ENCODE measurements around the gene TIGD3. TPM values are rescaled to one million over a fixed set of nuclear protein-coding genes. Genes with fewer than 3 reads are reported as not detected.
A peak's percentile ranks its signal among the peaks of the same experiment; 100 is the strongest.

The TIGD3 gene
- total RNA-seq (2014; rRNA removed; shearing (Covaris generic)) (3.0 and 3.5 TPM in 2 replicates), polyA plus RNA-seq (2016; fragmentation: Nextera tagmentation; extraction: Ambion mirVana) (1.2 and 1.5 TPM in 2 replicates)
- long read RNA-seq = 0 reads

GRCh38 chr11:65354265-65355012, at the start of gene TIGD3:
TIGD3 (plus strand) TSS chr11:65354751; CDS start chr11:65355809, 1,058 bp downstream.
- no peaks in the 10 kb centered on the region for H3K9me3 Mint-ChIP-seq
- peak within 1 kb of the TSS; percentile 84 for H3K4me3 Mint-ChIP-seq
- peaks cover 14% of the 10 kb centered on the region for H3F3A ChIP-seq (replicated peaks; ENCODE audit: low read depth)
- peaks cover 31% of the 10 kb centered on the region for H3K27me3 ChIP-seq (ENCODE audit: insufficient read depth)
- H3K79me2 ChIP-seq (replicated peaks; ENCODE audit: insufficient read depth) = no peaks in the 10 kb centered on the region
- peaks cover 33% of the 10 kb centered on the region for H3K36me3 Mint-ChIP-seq (ENCODE audit: low read depth)
- peak within 1 kb of the TSS; percentile 92 for H3K4me3 ChIP-seq
- H3K9me2 ChIP-seq (ENCODE audit: insufficient read depth) = no peaks in the 10 kb centered on the region
- 0 out of 2 replicates have a peak within 1 kb of the TSS, but pooled peaks have one; percentile 3 for H3K27ac ChIP-seq (ENCODE audit: low read depth)
- DNase-seq (ENCODE audit: low spot score) (peak; percentile 99), ATAC-seq (peak; percentile 86)
- peaks cover 13% of the 10 kb centered on the region for H3K36me3 ChIP-seq (ENCODE audit: insufficient read depth)
- H3K27ac Mint-ChIP-seq = no peak within 1 kb of the TSS
- H2AFZ ChIP-seq = peak within 1 kb of the TSS; percentile 98
- H3K27me3 Mint-ChIP-seq (ENCODE audit: insufficient read depth, low read depth, poor library complexity) = peaks cover 37% of the 10 kb centered on the region
- peak within 1 kb of the TSS; percentile 99 for H3K4me2 ChIP-seq
- TF ChIP-seq POLR2AphosphoS5 (IDR thresholded peaks at IDR 0.05; ENCODE audit: low read depth) = peak; percentile 49; the same call in 1 of the 2 replicates
- no peak for TF ChIP-seq JUNB (IDR thresholded peaks at IDR 0.05; ENCODE audit: unreplicated experiment)
- TF ChIP-seq CTCF (conservative IDR thresholded peaks at IDR 0.05; ENCODE audit: low read depth in 2 of 2) = no peak
- TF ChIP-seq ZNF114 (CRISPR knock-in tag; IDR thresholded peaks at IDR 0.05) = no peak
- TF ChIP-seq NANOG (IDR thresholded peaks at IDR 0.05; ENCODE audit: borderline replicate concordance) = no peak
- no peak for TF ChIP-seq STAT1 (IDR thresholded peaks at IDR 0.05; ENCODE audit: unreplicated experiment)
- no peak for TF ChIP-seq EZH2 (IDR thresholded peaks at IDR 0.05; ENCODE audit: low read depth, unreplicated experiment)
- no peak for TF ChIP-seq CREB1 (CRISPR knock-in tag; IDR thresholded peaks at IDR 0.05; ENCODE audit: low read depth)
- TF ChIP-seq REST (IDR thresholded peaks at IDR 0.05; ENCODE audit: unreplicated experiment) = peak; percentile 95
- TF ChIP-seq ZNF462 (CRISPR knock-in tag; IDR thresholded peaks at IDR 0.05) = no peak
- H3K4me1 ChIP-seq (ENCODE audit: insufficient read depth) = peaks cover 6% of the 10 kb centered on the region; the same call in 1 of the 2 replicates
- H3K4me1 Mint-ChIP-seq = peaks cover 10% of the 10 kb centered on the region
- H4K20me1 ChIP-seq (replicated peaks; ENCODE audit: insufficient read depth) = peaks cover 7% of the 10 kb centered on the region; the same call in 1 of the 2 replicates

All from GM23338 (cell line).